ENCODE data around the gene PDZD7.

Gene PDZD7

GRCh38 chr10:100986952-100987684, 43.8 kb downstream of the PDZD7 start, which contains the start of the genes MRPL43 and TWNK:
MRPL43 (minus strand) TSS chr10:100987497; CDS start chr10:100987443, 54 bp downstream.
TWNK (plus strand) TSS chr10:100987543; CDS start chr10:100988211, 668 bp downstream.
- no peak for TF ChIP-seq CTCF (IDR thresholded peaks at IDR 0.05; ENCODE audit: low read depth, low read length)
- DNase-seq (ENCODE audit: low read depth, low spot score) = peak; percentile 73
- in situ Hi-C loops (cut with HindIII; ENCODE audit: low sequenced_read_pairs) = no loop called here
- peak within 1 kb of the TSS; percentile 96 for H3K4me3 ChIP-seq (ENCODE audit: low read depth, low read length)

- H3K4me3 ChIP-seq (ENCODE audit: low read depth, low read length) = peak overlapping the region; percentile 96
- DNase-seq (ENCODE audit: low read depth, low spot score) = no peak
- no peak for TF ChIP-seq CTCF (IDR thresholded peaks at IDR 0.05; ENCODE audit: low read depth, low read length)
- in situ Hi-C loops (cut with HindIII; ENCODE audit: low sequenced_read_pairs) = no loop called here
Measured at GRCh38 chr10:100986623-100986951, 44.3 kb downstream of the PDZD7 start.

GRCh38 chr10:100985336-100985735, 45.6 kb downstream of the PDZD7 start:
- in situ Hi-C loops (cut with HindIII; ENCODE audit: low sequenced_read_pairs) = no loop called here
- no peak overlapping the region for H3K4me3 ChIP-seq (ENCODE audit: low read depth, low read length)

GRCh38 chr10:100984672-100985177, 46.2 kb downstream of the PDZD7 start:
- in situ Hi-C loops (cut with HindIII; ENCODE audit: low sequenced_read_pairs) = no loop called here
- no peak for TF ChIP-seq CTCF (IDR thresholded peaks at IDR 0.05; ENCODE audit: low read depth, low read length)
- H3K4me3 ChIP-seq (ENCODE audit: low read depth, low read length) = no peak overlapping the region
- DNase-seq (ENCODE audit: low read depth, low spot score) = no peak

More at GRCh38 chr10:100985336-100985735, 45.6 kb downstream of the PDZD7 start:
- no peak for DNase-seq (ENCODE audit: low read depth, low spot score)
- no peak for TF ChIP-seq CTCF (IDR thresholded peaks at IDR 0.05; ENCODE audit: low read depth, low read length)

- in situ Hi-C loops (cut with HindIII; ENCODE audit: low sequenced_read_pairs) = no loop called here
- H3K4me3 ChIP-seq (ENCODE audit: low read depth, low read length) = no peak overlapping the region
- TF ChIP-seq CTCF (IDR thresholded peaks at IDR 0.05; ENCODE audit: low read depth, low read length) = no peak
- DNase-seq (ENCODE audit: low read depth, low spot score) = no peak
Measured at GRCh38 chr10:100983868-100984671, 46.9 kb downstream of the PDZD7 start.

GRCh38 chr10:100982916-100983830, 47.8 kb downstream of the PDZD7 start:
- no peak overlapping the region for H3K4me3 ChIP-seq (ENCODE audit: low read depth, low read length)
- in situ Hi-C loops (cut with HindIII; ENCODE audit: low sequenced_read_pairs) = no loop called here
- no peak for DNase-seq (ENCODE audit: low read depth, low spot score)
- TF ChIP-seq CTCF (IDR thresholded peaks at IDR 0.05; ENCODE audit: low read depth, low read length) = no peak

All from astrocyte of the spinal cord (primary cell).